Measurements from ENCODE around the gene GDI1. TPM values are rescaled to one million over a fixed set of nuclear protein-coding genes. Genes with fewer than 3 reads are reported as not detected.
A peak's percentile ranks its signal among the peaks of the same experiment; 100 is the strongest.

Gene GDI1
- total and polyA plus RNA-seq, 9 of the 15 experiments (the other 6 are each of a cell fraction or from before 2014, with no cell fraction given) = 0.97 to 82.6 (median 37.5) TPM

DNA sequence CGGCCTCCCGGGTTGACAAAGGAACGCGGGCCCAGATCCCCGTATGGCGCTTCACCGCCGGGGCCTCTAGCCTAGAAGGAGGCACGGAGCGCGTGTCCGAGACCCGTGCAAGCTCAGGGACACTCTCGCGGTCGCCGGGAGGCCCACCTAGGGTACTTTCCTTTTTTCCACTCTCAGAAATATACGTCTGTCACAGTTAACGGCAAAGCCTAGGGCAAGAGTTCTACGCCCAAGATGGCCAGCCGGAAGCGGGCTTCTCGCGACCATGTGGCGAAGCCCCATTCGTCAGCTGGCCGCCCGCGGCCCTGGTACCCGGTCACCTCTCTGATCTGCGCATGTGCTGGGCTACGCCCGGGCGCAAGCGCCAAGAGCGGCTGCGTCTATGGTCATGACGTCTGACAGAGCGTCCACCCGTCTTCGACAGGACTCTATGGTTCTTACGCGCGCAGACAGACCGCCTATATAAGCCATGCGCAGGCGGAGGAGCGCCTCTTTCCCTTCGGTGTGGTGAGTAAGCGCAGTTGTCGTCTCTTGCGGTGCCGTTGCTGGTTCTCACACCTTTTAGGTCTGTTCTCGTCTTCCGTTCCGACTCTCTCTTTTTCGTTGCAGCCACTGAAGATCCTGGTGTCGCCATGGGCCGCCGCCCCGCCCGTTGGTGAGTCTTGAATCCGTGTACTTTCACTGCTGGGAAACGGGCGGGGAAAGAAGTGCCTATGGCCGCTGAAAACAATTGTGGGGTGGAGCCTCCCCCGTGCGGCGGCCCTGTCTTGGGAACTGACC lies 38.9 kb upstream of the GDI1 start, which contains the start of gene RPL10 (continued):
- TF ChIP-seq GABPB1 (CRISPR knock-in tag; IDR thresholded peaks at IDR 0.05) = peak; percentile 85
- peak; percentile 11 to 30; a peak in 1 of 4 replicates for TF ChIP-seq FOXK2 (conservative IDR thresholded peaks at IDR 0.05 in 1 of 2, IDR thresholded peaks at IDR 0.05 in 1 of 2; ENCODE audit: low read depth in 2 of 2)
- no peak for TF ChIP-seq ZNF395 (CRISPR knock-in tag; IDR thresholded peaks at IDR 0.05)
- no peak for TF ChIP-seq RFX1 (IDR thresholded peaks at IDR 0.05)
- TF ChIP-seq PCBP1 (IDR thresholded peaks at IDR 0.05; ENCODE audit: low read depth, low read length, poor library complexity, severe bottlenecking) = no peak
- TF ChIP-seq ZNF384 (IDR thresholded peaks at IDR 0.05; ENCODE audit: low read depth, low read length) = 0 out of 2 replicates have a peak, but pooled peaks have one; percentile 5
- no peak for TF ChIP-seq RBM22 (IDR thresholded peaks at IDR 0.05; ENCODE audit: low read depth, low read length, poor library complexity, severe bottlenecking)
- TF ChIP-seq ZNF197 (CRISPR knock-in tag; IDR thresholded peaks at IDR 0.05; ENCODE audit: low read depth) = no peak
- TF ChIP-seq MAZ (CRISPR knock-in tag; conservative IDR thresholded peaks at IDR 0.05 in 1 of 2, IDR thresholded peaks at IDR 0.05 in 1 of 2) = peak; percentile 2 to 60; a peak in 2 of 4 replicates
- no peak for TF ChIP-seq HIVEP1 (CRISPR knock-in tag; IDR thresholded peaks at IDR 0.05)
- TF ChIP-seq GABPA (tag; conservative IDR thresholded peaks at IDR 0.05; ENCODE audit: low read depth) = peak; percentile 72
- no peak for TF ChIP-seq RBM34 (IDR thresholded peaks at IDR 0.05; ENCODE audit: borderline replicate concordance, insufficient read depth, low read length)
- peak; percentile 75 for TF ChIP-seq PKNOX1 (IDR thresholded peaks at IDR 0.05)
- peak; percentile 95 for TF ChIP-seq SNIP1 (IDR thresholded peaks at IDR 0.05; ENCODE audit: low read depth)
- TF ChIP-seq ZBTB49 (CRISPR knock-in tag; IDR thresholded peaks at IDR 0.05; ENCODE audit: borderline replicate concordance) = peak; percentile 89
- no peak; the same call in 1 of the 2 replicates for TF ChIP-seq DPF2 (IDR thresholded peaks at IDR 0.05)
- no peak for TF ChIP-seq ELF1 (tag; IDR thresholded peaks at IDR 0.05)
- TF ChIP-seq SIN3A (IDR thresholded peaks at IDR 0.05; ENCODE audit: borderline replicate concordance in 2 of 2, control insufficient read depth in 1 of 2, low read depth in 2 of 2, low read length in 2 of 2) = peak; percentile 78 to 83; a peak in 2 of 4 replicates
